Measurements from ENCODE around the gene MYO3B. TPM values are rescaled to one million over a fixed set of nuclear protein-coding genes. Genes with fewer than 3 reads are reported as not detected.

MYO3B gene
- polyA plus RNA-seq, 1 donor (not counting 4 experiments of a cell fraction or from before 2014, with no cell fraction given) = 4.4 TPM

- no peaks in the 10 kb centered on the region for H4K20me1 ChIP-seq (ENCODE audit: control insufficient read depth, extremely low read depth, insufficient read depth, low read length)
- H3K27ac ChIP-seq (ENCODE audit: control insufficient read depth, insufficient read depth, low read length) = no peak overlapping the region
- no peaks in the 10 kb centered on the region for H3K9me3 ChIP-seq (ENCODE audit: control insufficient read depth, low read depth, low read length)
- DNase-seq (ENCODE audit: low read depth, low spot score) = no peak
- H3K36me3 ChIP-seq (ENCODE audit: control insufficient read depth in 2 of 2, extremely low read depth in 1 of 2, insufficient read depth in 2 of 2, low read length in 2 of 2) = no peaks in the 10 kb centered on the region
- no peak overlapping the region for H3K9ac ChIP-seq (ENCODE audit: control insufficient read depth, extremely low read depth, insufficient read depth, low read length)
- no peak overlapping the region for H3K4me2 ChIP-seq (ENCODE audit: control insufficient read depth, extremely low read depth, insufficient read depth, low read depth, low read length)
- no peaks in the 10 kb centered on the region for H3K4me1 ChIP-seq (ENCODE audit: control insufficient read depth, extremely low read depth, insufficient read depth, low read length)
- H3K27me3 ChIP-seq (ENCODE audit: control insufficient read depth, extremely low read depth, insufficient read depth, low read length) = peaks cover 5% of the 10 kb centered on the region
- no peak overlapping the region for H2AFZ ChIP-seq (ENCODE audit: control insufficient read depth, low read length)
- dilution Hi-C loops (cut with MboI; ENCODE audit: extremely low pct_ligation_motif_present, low sequenced_read_pairs) = no loop called here
- TF ChIP-seq CTCF (optimal IDR thresholded peaks at IDR 0.05 in 1 of 3, IDR thresholded peaks at IDR 0.05 in 1 of 3, conservative IDR thresholded peaks at IDR 0.05 in 1 of 3; ENCODE audit: extremely low read depth in 1 of 3, insufficient read depth in 2 of 3, low read length in 3 of 3) = no peak
- TF ChIP-seq EZH2 (IDR thresholded peaks at IDR 0.05; ENCODE audit: low read length) = no peak
- no peaks in the 10 kb centered on the region for H3K79me2 ChIP-seq (ENCODE audit: control insufficient read depth, insufficient read depth, low read length)
- no peak overlapping the region for H3K4me3 ChIP-seq (ENCODE audit: control insufficient read depth in 2 of 3, extremely low read depth in 1 of 3, insufficient read depth in 2 of 3, low read depth in 1 of 3, low read length in 3 of 3)
- no peaks in the 10 kb centered on the region for H3K9me1 ChIP-seq (ENCODE audit: control insufficient read depth, extremely low read depth, insufficient read depth, low read length)
- FAIRE-seq = no peak
Measured at GRCh38 chr2:170282851-170283250, 104.9 kb downstream of the MYO3B start.

- Histone ChIP-seq H4K20me1 (ENCODE audit: control insufficient read depth, extremely low read depth, insufficient read depth, low read length) (no peaks in the 10 kb centered on the region), H3K27me3 (ENCODE audit: control insufficient read depth, extremely low read depth, insufficient read depth, low read length) (peaks cover 5% of the 10 kb centered on the region), H3K4me1 (ENCODE audit: control insufficient read depth, extremely low read depth, insufficient read depth, low read length) (no peaks in the 10 kb centered on the region), H3K9me3 (ENCODE audit: control insufficient read depth, low read depth, low read length) (no peaks in the 10 kb centered on the region), H3K27ac (ENCODE audit: control insufficient read depth, insufficient read depth, low read length) (no peak overlapping the region), H3K9ac (ENCODE audit: control insufficient read depth, extremely low read depth, insufficient read depth, low read length) (no peak overlapping the region), H3K79me2 (ENCODE audit: control insufficient read depth, insufficient read depth, low read length) (no peaks in the 10 kb centered on the region), H3K4me2 (ENCODE audit: control insufficient read depth, extremely low read depth, insufficient read depth, low read depth, low read length) (no peak overlapping the region), H3K36me3 (ENCODE audit: control insufficient read depth in 2 of 2, extremely low read depth in 1 of 2, insufficient read depth in 2 of 2, low read length in 2 of 2) (no peaks in the 10 kb centered on the region), H3K4me3 (ENCODE audit: control insufficient read depth in 2 of 3, extremely low read depth in 1 of 3, insufficient read depth in 2 of 3, low read depth in 1 of 3, low read length in 3 of 3) (no peak overlapping the region), H3K9me1 (ENCODE audit: control insufficient read depth, extremely low read depth, insufficient read depth, low read length) (no peaks in the 10 kb centered on the region), H2AFZ (ENCODE audit: control insufficient read depth, low read length) (no peak overlapping the region)
- dilution Hi-C loops (cut with MboI; ENCODE audit: extremely low pct_ligation_motif_present, low sequenced_read_pairs) = no loop called here
- TF ChIP-seq EZH2 (IDR thresholded peaks at IDR 0.05; ENCODE audit: low read length) = no peak
- TF ChIP-seq CTCF (optimal IDR thresholded peaks at IDR 0.05 in 1 of 3, IDR thresholded peaks at IDR 0.05 in 1 of 3, conservative IDR thresholded peaks at IDR 0.05 in 1 of 3; ENCODE audit: extremely low read depth in 1 of 3, insufficient read depth in 2 of 3, low read length in 3 of 3) = no peak
- FAIRE-seq (no peak), DNase-seq (ENCODE audit: low read depth, low spot score) (no peak)
Measured at GRCh38 chr2:170284205-170284604, 106.3 kb downstream of the MYO3B start.
